Aorta (tissue), 5 donors: ENCODE results near the gene SRPRA. TPM values are rescaled to one million over a fixed set of nuclear protein-coding genes. Genes with fewer than 3 reads are reported as not detected.
"Not testable (repeated sequence)": the region's sequence is repeated elsewhere in the genome, so short reads cannot be mapped to it uniquely, and the experiment has no call there.

Experiments used
- ATAC-seq: fragments of 200-7000 bp; cut with Tn5 transposase; one replicate; pipeline ENCODE4 v1.9.1; 2022; ENCODE audit warnings: moderate library complexity; ENCODE audit not compliant: low FRiP score
- DNase-seq, 2 donors: peaks; one replicate each; pipeline ENCODE4 v3.0.0-alpha.2; 2020
- H3K27ac ChIP-seq, 2 donors: one replicate each; pipeline ENCODE4 v1.5.1; 2013; ENCODE audit warnings: low read length in 2 of 2, mild to moderate bottlenecking in 2 of 2, moderate library complexity in 2 of 2, control low read depth in 1 of 2, inconsistent platforms in 1 of 2, low read depth in 1 of 2
- H3K27me3 ChIP-seq, 2 donors: one replicate each; pipeline ENCODE4 v1.6.1; 2013; ENCODE audit warnings: control low read depth in 1 of 2, low read length in 1 of 2, mild to moderate bottlenecking in 1 of 2, moderate library complexity in 1 of 2; ENCODE audit not compliant: insufficient read depth in 2 of 2, control insufficient read depth in 1 of 2
- H3K36me3 ChIP-seq, 2 donors: one replicate each; pipeline ENCODE4 v1.6.1; 2013; ENCODE audit warnings: control low read depth in 1 of 2, low read length in 1 of 2, mild to moderate bottlenecking in 1 of 2; ENCODE audit not compliant: insufficient read depth in 2 of 2, control insufficient read depth in 1 of 2
- H3K4me1 ChIP-seq, 2 donors: one replicate each; pipeline ENCODE4 v1.6.1; 2013; ENCODE audit warnings: low read length in 2 of 2, control low read depth in 1 of 2, mild to moderate bottlenecking in 1 of 2, moderate library complexity in 1 of 2; ENCODE audit not compliant: insufficient read depth in 2 of 2, control insufficient read depth in 1 of 2
- H3K4me3 ChIP-seq, 2 donors: one replicate each; pipeline ENCODE4 v1.5.1; 2013; ENCODE audit warnings: low read length in 2 of 2, control low read depth in 1 of 2, mild to moderate bottlenecking in 1 of 2
- H3K9me3 ChIP-seq: one replicate; pipeline ENCODE4 v1.6.1; 2013; ENCODE audit warnings: mild to moderate bottlenecking, low read length; ENCODE audit not compliant: control insufficient read depth
- WGBS, 2 donors: extraction: QIAGEN DNeasy Blood & Tissue Kit; methylation state at CpG; one replicate each; pipeline ENCODE4 v1.1.7; 2013; 5-methylcytosine and 5-hydroxymethylcytosine counted together
- intact Hi-C, 2 donors: fragments of 100-400 bp; cut with DNase I; formaldehyde crosslinking; loops; one replicate each; pipeline versions ENCODE4 v1.14.2 to v1.15.0; 2022
- polyA plus RNA-seq, 2 donors: library from polyadenylated mRNA; stranded (reverse); fragments of 200-250 nt; gene quantifications; one replicate each; pipeline ENCODE4 v1.2.3, GENCODE V29; 2013
- total RNA-seq, 2 donors: library from RNA; stranded (reverse); fragmentation: NEBNext Ultra II Directional; extraction: Animal tissue kit (Norgen Biotek cat#: 25700); gene quantifications; one replicate each; pipeline ENCODE4 v1.2.1, GENCODE V29; 2021
- donor health status: healthy with polysubstance abuse.
- donor health status: Bipolar disorder and iron deficiency.
- donor health status: DM: no; HTN: no; CAD: no.
- donor health status: DM: no; HTN: no; CAD: no.
- donor health status: DM: yes; HTN: yes; CAD: no.

SRPRA gene
- total and polyA plus RNA-seq, 4 donors: 29.4 to 104 (median 88.8) TPM

- peak; percentile 79 to 89 for DNase-seq
- Histone ChIP-seq H3K27ac (no peak overlapping the region), H3K9me3 (no peaks in the 10 kb centered on the region), H3K4me1 (no peaks in the 10 kb centered on the region), H3K36me3 (no peaks in the 10 kb centered on the region), H3K4me3 (no peak overlapping the region), H3K27me3 (no peaks in the 10 kb centered on the region)
- peak; percentile 93 for ATAC-seq
- WGBS, 2 donors: 59 to 70% methylated on average over 12 of the region's 12 CpGs
- intact Hi-C loops: loop anchor here (1.0 to 10.0 kb wide), 4 partner anchors 37 to 170 kb away; no protein-coding TSS in a partner anchor
These were observed 41.7 kb upstream of the SRPRA start for GRCh38 chr11:126310200-126310991.

GRCh38 chr11:126308771-126309170 is 40.1 kb upstream of the SRPRA start:
- ATAC-seq, DNase-seq, H3K36me3 ChIP-seq, H3K4me3 ChIP-seq, H3K27ac ChIP-seq, H3K4me1 ChIP-seq, H3K27me3 ChIP-seq, H3K9me3 ChIP-seq: not testable (repeated sequence)
- intact Hi-C loops: loop anchor here in 1 of 2 donors (5.0 kb wide), 1 partner anchor 49 kb away; the partner anchor contains the start of gene ST3GAL4
- WGBS, 2 donors: 89 to 90% methylated on average over 4 of the region's 4 CpGs

GRCh38 chr11:126308271-126308671 is 39.6 kb upstream of the SRPRA start:
- H3K36me3 ChIP-seq: no peaks in the 10 kb centered on the region
- no peaks in the 10 kb centered on the region for H3K4me1 ChIP-seq
- DNase-seq (no peak), ATAC-seq (no peak)
- no peaks in the 10 kb centered on the region for H3K9me3 ChIP-seq
- intact Hi-C loops: loop anchor here in 1 of 2 donors (5.0 kb wide), 1 partner anchor 49 kb away; the partner anchor contains the start of gene ST3GAL4
- H3K4me3 ChIP-seq: no peak overlapping the region
- H3K27ac ChIP-seq: no peak overlapping the region
- WGBS, 2 donors: 68 to 78% methylated on average over 4 of the region's 4 CpGs
- peaks cover 0 to 2% of the 10 kb centered on the region in 2 donors for H3K27me3 ChIP-seq

- intact Hi-C loops: loop anchor here in 1 of 2 donors (5.0 kb wide), 1 partner anchor 50 kb away; the partner anchor contains the start of gene ST3GAL4
- no peaks in the 10 kb centered on the region for H3K9me3 ChIP-seq
- peaks cover 0 to 2% of the 10 kb centered on the region in 2 donors for H3K27me3 ChIP-seq
- WGBS, 2 donors: 21 to 29% methylated on average over 5 of the region's 5 CpGs
- H3K4me3 ChIP-seq: no peak overlapping the region
- no peaks in the 10 kb centered on the region for H3K4me1 ChIP-seq
- H3K27ac ChIP-seq: no peak overlapping the region
- DNase-seq: no peak
- no peak for ATAC-seq
- H3K36me3 ChIP-seq: no peaks in the 10 kb centered on the region
These were observed 39.0 kb upstream of the SRPRA start for GRCh38 chr11:126307706-126308105.

GRCh38 chr11:126305699-126306098 is 37.0 kb upstream of the SRPRA start:
- intact Hi-C loops: loop anchor here in 1 of 2 donors (5.0 kb wide), 1 partner anchor 52 kb away; the partner anchor contains the start of gene ST3GAL4
- H3K9me3 ChIP-seq: no peaks in the 10 kb centered on the region
- DNase-seq (no peak), ATAC-seq (no peak)
- no peaks in the 10 kb centered on the region for H3K36me3 ChIP-seq
- 91 to 96% methylated on average over 4 of the region's 4 CpGs for WGBS, 2 donors
- no peaks in the 10 kb centered on the region for H3K4me1 ChIP-seq
- H3K27ac ChIP-seq: no peak overlapping the region
- peaks cover 0 to 2% of the 10 kb centered on the region in 2 donors for H3K27me3 ChIP-seq
- H3K4me3 ChIP-seq: no peak overlapping the region

GRCh38 chr11:126304457-126305075 is 35.9 kb upstream of the SRPRA start:
- Histone ChIP-seq H3K9me3 (no peaks in the 10 kb centered on the region), H3K27ac (peak overlapping the region in 1 of 2 donors; percentile 11), H3K27me3 (peaks cover 0 to 2% of the 10 kb centered on the region in 2 donors), H3K36me3 (no peaks in the 10 kb centered on the region), H3K4me3 (peak overlapping the region; percentile 10 to 55), H3K4me1 (no peaks in the 10 kb centered on the region)
- 21 to 31% methylated on average over 12 of the region's 12 CpGs for WGBS, 2 donors
- intact Hi-C loops: loop anchor here in 1 of 2 donors (5.0 kb wide), 2 partner anchors 53 to 113 kb away; partner anchors contain the start of gene ST3GAL4
- DNase-seq (no peak), ATAC-seq (peak; percentile 33)

- H3K4me1 ChIP-seq: no peaks in the 10 kb centered on the region
- no peaks in the 10 kb centered on the region for H3K36me3 ChIP-seq
- WGBS, 2 donors: 1% methylated on average over 60 to 61 of the region's 61 CpGs
- peaks cover 0 to 2% of the 10 kb centered on the region in 2 donors for H3K27me3 ChIP-seq
- no peaks in the 10 kb centered on the region for H3K9me3 ChIP-seq
- DNase-seq: peak; percentile 94 to 96
- H3K4me3 ChIP-seq: peak within 1 kb of the TSS; percentile 10 to 56
- intact Hi-C loops: loop anchor here in 1 of 2 donors (5.0 kb wide), 1 partner anchor 113 kb away; no protein-coding TSS in a partner anchor
- peak within 1 kb of the TSS in 1 of 2 donors; percentile 76 for H3K27ac ChIP-seq
- ATAC-seq: peak; percentile 100
These were observed 35.1 kb upstream of the SRPRA start, which contains the start of gene DCPS for GRCh38 chr11:126303623-126304456. DCPS (plus strand) TSS chr11:126304060; CDS start chr11:126304081, 21 bp downstream.

GRCh38 chr11:126297004-126297403 is 28.3 kb upstream of the SRPRA start:
- WGBS, 2 donors: 52 to 57% methylated on average over 2 of the region's 2 CpGs
- H3K4me3 ChIP-seq: no peak overlapping the region
- DNase-seq (no peak), ATAC-seq (no peak)
- H3K4me1 ChIP-seq: no peaks in the 10 kb centered on the region
- H3K36me3 ChIP-seq: peaks cover 3 to 6% of the 10 kb centered on the region in 2 donors
- intact Hi-C loops: no loop called here
- no peak overlapping the region for H3K27ac ChIP-seq
- H3K27me3 ChIP-seq: no peaks in the 10 kb centered on the region
- no peaks in the 10 kb centered on the region for H3K9me3 ChIP-seq
